Cardiac muscle cell (in vitro differentiated cells and primary cell): ENCODE results near the gene ITGA8. TPM values are rescaled to one million over a fixed set of nuclear protein-coding genes. Genes with fewer than 3 reads are reported as not detected.
"Not testable (repeated sequence)": the region's sequence is repeated elsewhere in the genome, so short reads cannot be mapped to it uniquely, and the experiment has no call there.

Experiments
- DNase-seq, 2 donors: peaks; one replicate each; pipeline versions ENCODE4 v3.0.0 to v3.0.0-alpha.2; 2010 to 2017; ENCODE audit warnings: low read depth in 1 of 2, low spot score in 1 of 2
- H3K27ac ChIP-seq: fragments of 200-600 bp; sonication (generic); 2 replicates; pipeline ENCODE4 v1.5.1; 2016
- H3K27me3 ChIP-seq: fragments of 200-600 bp; sonication (generic); 2 replicates; pipeline ENCODE4 v1.6.0; 2016; ENCODE audit warnings: control low read depth
- H3K36me3 ChIP-seq: fragments of 200-600 bp; sonication (generic); 2 replicates; pipeline ENCODE4 v1.5.1; 2016; ENCODE audit warnings: control low read depth
- H3K4me1 ChIP-seq: fragments of 200-600 bp; sonication (generic); 2 replicates; pipeline ENCODE4 v1.8.1; 2017; ENCODE audit warnings: low read depth, mild to moderate bottlenecking, mixed run types
- H3K4me3 ChIP-seq: fragments of 200-600 bp; sonication (generic); 2 replicates; pipeline ENCODE4 v1.5.1; 2016; ENCODE audit warnings: mild to moderate bottlenecking
- H3K9me3 ChIP-seq: fragments of 200-600 bp; sonication (generic); 2 replicates; pipeline ENCODE4 v1.5.1; 2017; ENCODE audit warnings: low read depth, mild to moderate bottlenecking, control low read depth
- CTCF ChIP-seq: IDR thresholded peaks from 2 replicates; pipeline ENCODE4 v1.5.1; 2012; ENCODE audit warnings: low read depth, mild to moderate bottlenecking, low read length
- polyA plus RNA-seq: library from polyadenylated mRNA; unstranded; fragments of >200 nt; fragmentation: Nextera tagmentation; extraction: Ambion mirVana; gene quantifications from 2 replicates; pipeline ENCODE4 v1.2.1, GENCODE V29; 2016
- total RNA-seq: library from RNA; depleted of rRNA; stranded (reverse); fragments of >200 nt; gene quantifications from 2 replicates; pipeline ENCODE4 v1.2.3, GENCODE V29; 2016

ITGA8 gene
- total and polyA plus RNA-seq, 2 experiments from 2014 or later: 0.88 to 1.6 TPM

GRCh38 chr10:15478950-15479349 lies 240.8 kb downstream of the ITGA8 start:
- Histone ChIP-seq H3K27me3 (no peaks in the 10 kb centered on the region), H3K36me3 (no peaks in the 10 kb centered on the region), H3K4me3 (no peak overlapping the region), H3K4me1 (peaks cover 5% of the 10 kb centered on the region), H3K9me3 (no peaks in the 10 kb centered on the region), H3K27ac (no peak overlapping the region)
- TF ChIP-seq CTCF: no peak
- no peak for DNase-seq

GRCh38 chr10:15478429-15478828 lies 241.3 kb downstream of the ITGA8 start:
- peaks cover 5% of the 10 kb centered on the region for H3K4me1 ChIP-seq

GRCh38 chr10:15476337-15476736 lies 243.4 kb downstream of the ITGA8 start:
- no peak for DNase-seq
- H3K4me1 ChIP-seq: peaks cover 5% of the 10 kb centered on the region
- no peak for TF ChIP-seq CTCF
- H3K9me3 ChIP-seq: no peaks in the 10 kb centered on the region
- no peak overlapping the region for H3K4me3 ChIP-seq
- no peak overlapping the region for H3K27ac ChIP-seq
- H3K27me3 ChIP-seq: no peaks in the 10 kb centered on the region
- no peaks in the 10 kb centered on the region for H3K36me3 ChIP-seq

More at GRCh38 chr10:15478429-15478828, 241.3 kb downstream of the ITGA8 start:
- H3K27ac ChIP-seq: no peak overlapping the region
- no peaks in the 10 kb centered on the region for H3K36me3 ChIP-seq
- no peak for DNase-seq
- no peaks in the 10 kb centered on the region for H3K27me3 ChIP-seq
- H3K4me3 ChIP-seq: no peak overlapping the region
- no peaks in the 10 kb centered on the region for H3K9me3 ChIP-seq
- no peak for TF ChIP-seq CTCF

GRCh38 chr10:15475439-15475838 lies 244.3 kb downstream of the ITGA8 start:
- not testable (repeated sequence) for H3K4me1 ChIP-seq, H3K27me3 ChIP-seq

GRCh38 chr10:15474671-15475070 lies 245.1 kb downstream of the ITGA8 start:
- Histone ChIP-seq H3K27me3 (no peaks in the 10 kb centered on the region), H3K27ac (no peak overlapping the region), H3K4me3 (no peak overlapping the region), H3K36me3 (no peaks in the 10 kb centered on the region), H3K4me1 (peaks cover 5% of the 10 kb centered on the region), H3K9me3 (no peaks in the 10 kb centered on the region)
- TF ChIP-seq CTCF: no peak
- no peak for DNase-seq

More at GRCh38 chr10:15475439-15475838, 244.3 kb downstream of the ITGA8 start:
- H3K4me3 ChIP-seq, H3K27ac ChIP-seq, H3K36me3 ChIP-seq, DNase-seq, H3K9me3 ChIP-seq: not testable (repeated sequence)

GRCh38 chr10:15473396-15473767 lies 246.3 kb downstream of the ITGA8 start:
- TF ChIP-seq CTCF: no peak
- DNase-seq: no peak
- Histone ChIP-seq H3K9me3 (no peaks in the 10 kb centered on the region), H3K36me3 (no peaks in the 10 kb centered on the region), H3K27me3 (no peaks in the 10 kb centered on the region), H3K27ac (no peak overlapping the region), H3K4me3 (no peak overlapping the region), H3K4me1 (no peaks in the 10 kb centered on the region)
